H1 (cell line): ENCODE results near the gene SUPT20H. TPM values are rescaled to one million over a fixed set of nuclear protein-coding genes. Genes with fewer than 3 reads are reported as not detected.

Source experiments
- CTCF ChIA-PET: fragments of 300-600 bp; sonication (Branson Sonifier 250); formaldehyde crosslinking; loops from one replicate; lab custom pipeline; 2021; ENCODE audit not compliant: partially characterized antibody; lab: Charles Lee
- POLR2A ChIA-PET: fragments of 300-600 bp; sonication (Branson Sonifier 250); formaldehyde crosslinking; loops from one replicate; lab custom pipeline; 2021; ENCODE audit warnings: inconsistent platforms; ENCODE audit not compliant: partially characterized antibody; lab: Charles Lee
- DNase-seq, 2 experiments: peaks; one replicate each; pipeline versions ENCODE4 v3.0.0 to v3.0.0-alpha.2; 2010 to 2022; ENCODE audit warnings: low spot score in 2 of 2, low read depth in 1 of 2, mixed read lengths in 1 of 2
- FAIRE-seq: peaks from 2 replicates; lab custom pipeline; 2011; peaks lifted over from hg19 to GRCh38; lab: Jason Lieb, UNC
- H2AFZ ChIP-seq: 2 replicates; pipeline ENCODE4 v1.8.1; 2012; ENCODE audit warnings: low read length, inconsistent platforms
- H2AK5ac ChIP-seq: 2 replicates; pipeline ENCODE4 v1.6.1; 2013; ENCODE audit warnings: low read depth, low read length
- H2BK120ac ChIP-seq: replicated peaks from 2 replicates; pipeline ENCODE3; 2013; ENCODE audit warnings: low read depth, low read length, inconsistent platforms
- H2BK12ac ChIP-seq: 2 replicates; pipeline ENCODE4 v1.6.1; 2013; ENCODE audit warnings: low read depth, low read length
- H2BK15ac ChIP-seq: 2 replicates; pipeline ENCODE4 v1.6.1; 2013; ENCODE audit warnings: low read length
- H2BK20ac ChIP-seq: 2 replicates; pipeline ENCODE4 v1.6.1; 2013; ENCODE audit warnings: low read length
- H2BK5ac ChIP-seq: 2 replicates; pipeline ENCODE4 v1.6.1; 2013; ENCODE audit warnings: low read depth, low read length
- H3K14ac ChIP-seq: 2 replicates; pipeline ENCODE4 v1.6.1; 2013; ENCODE audit warnings: inconsistent platforms; ENCODE audit not compliant: insufficient read length
- H3K18ac ChIP-seq: 2 replicates; pipeline ENCODE4 v1.6.1; 2013; ENCODE audit warnings: low read length; ENCODE audit errors: extremely low read depth
- H3K23ac ChIP-seq: 2 replicates; pipeline ENCODE4 v1.6.1; 2013; ENCODE audit warnings: inconsistent platforms; ENCODE audit not compliant: insufficient read length
- H3K23me2 ChIP-seq: 2 replicates; pipeline ENCODE4 v1.6.1; 2013; ENCODE audit warnings: low read depth, low read length
- H3K27ac ChIP-seq: 2 replicates; pipeline ENCODE4 v1.6.1; 2011; ENCODE audit warnings: low read depth, low read length, inconsistent platforms
- H3K27me3 ChIP-seq, 4 experiments: replicated peaks in 1 of 4; 1 replicate in 1 of 4; 2 replicates in 3 of 4; pipeline versions ENCODE4 v1.6.1 to v1.8.1; 2011 to 2013; ENCODE audit warnings: low read length in 3 of 4, mild to moderate bottlenecking in 3 of 4, inconsistent platforms in 2 of 4, mixed read lengths in 2 of 4, moderate library complexity in 1 of 4; ENCODE audit not compliant: control insufficient read depth in 3 of 4, insufficient read depth in 3 of 4; ENCODE audit errors: extremely low read depth in 1 of 4
- H3K36me3 ChIP-seq, 4 experiments: 2 replicates each; pipeline versions ENCODE4 v1.6.1 to v1.8.1; 2011 to 2013; ENCODE audit warnings: mild to moderate bottlenecking in 4 of 4, low read length in 3 of 4, moderate library complexity in 2 of 4, control low read depth in 1 of 4, inconsistent platforms in 1 of 4; ENCODE audit not compliant: insufficient read depth in 4 of 4, control insufficient read depth in 2 of 4
- H3K4ac ChIP-seq: replicated peaks from 2 replicates; pipeline ENCODE3; 2013; ENCODE audit warnings: low read length, low read depth, mixed read lengths, inconsistent platforms; ENCODE audit not compliant: insufficient read length
- H3K4me1 ChIP-seq, 4 experiments: replicated peaks in 1 of 4; 1 replicate in 1 of 4; 2 replicates in 3 of 4; pipeline versions ENCODE4 v1.6.1 to v1.8.1; 2011 to 2013; ENCODE audit warnings: low read length in 3 of 4, inconsistent platforms in 2 of 4, mixed read lengths in 1 of 4; ENCODE audit not compliant: insufficient read depth in 4 of 4, control insufficient read depth in 3 of 4
- H3K4me2 ChIP-seq, 2 experiments: 2 replicates each; pipeline versions ENCODE4 v1.6.1 to v1.8.1; 2011 to 2013; ENCODE audit warnings: low read depth in 2 of 2, low read length in 2 of 2, control low read depth in 1 of 2, inconsistent platforms in 1 of 2, mild to moderate bottlenecking in 1 of 2; ENCODE audit not compliant: insufficient read depth in 1 of 2
- H3K4me3 ChIP-seq, 4 experiments: fragments of 200-600, 300-600 bp in 1 of 4; sonication (generic), shearing (Covaris generic), sonication (Bioruptor Twin) in 1 of 4; 2 replicates each; pipeline versions ENCODE4 v1.5.1 to v1.8.1; 2011 to 2016; ENCODE audit warnings: low read length in 4 of 4, low read depth in 3 of 4, control low read depth in 2 of 4, inconsistent platforms in 2 of 4, mild to moderate bottlenecking in 2 of 4, mixed read lengths in 1 of 4, moderate library complexity in 1 of 4; ENCODE audit not compliant: insufficient read depth in 2 of 4; ENCODE audit errors: extremely low read depth in 1 of 4
- H3K56ac ChIP-seq: replicated peaks from 2 replicates; pipeline ENCODE3; 2013; ENCODE audit warnings: low read depth, mild to moderate bottlenecking, mixed read lengths, low read length, inconsistent platforms; ENCODE audit not compliant: insufficient read length
- H3K79me1 ChIP-seq: 2 replicates; pipeline ENCODE4 v1.6.1; 2013; ENCODE audit warnings: low read depth, low read length, control low read depth
- H3K79me2 ChIP-seq, 2 experiments: 2 replicates each; pipeline versions ENCODE4 v1.6.1 to v1.8.1; 2012 to 2013; ENCODE audit warnings: low read length in 2 of 2, mild to moderate bottlenecking in 2 of 2, inconsistent platforms in 1 of 2; ENCODE audit not compliant: insufficient read depth in 2 of 2, control insufficient read depth in 1 of 2
- H3K9ac ChIP-seq, 4 experiments: replicated peaks in 1 of 4; 1 replicate in 1 of 4; 2 replicates in 3 of 4; pipeline versions ENCODE4 v1.6.1 to v1.8.1; 2011 to 2013; ENCODE audit warnings: low read depth in 3 of 4, low read length in 3 of 4, control low read depth in 2 of 4, mild to moderate bottlenecking in 2 of 4, moderate library complexity in 2 of 4, inconsistent platforms in 1 of 4; ENCODE audit errors: extremely low read depth in 1 of 4
- H3K9me3 ChIP-seq, 2 experiments: 2 replicates each; pipeline versions ENCODE4 v1.6.1 to v1.8.1; 2012 to 2013; ENCODE audit warnings: mild to moderate bottlenecking in 2 of 2, moderate library complexity in 2 of 2, control low read depth in 1 of 2, inconsistent platforms in 1 of 2, low read depth in 1 of 2, low read length in 1 of 2, mixed read lengths in 1 of 2; ENCODE audit not compliant: insufficient read depth in 2 of 2
- H4K20me1 ChIP-seq, 2 experiments: replicated peaks in 1 of 2; 2 replicates each; pipeline versions ENCODE3 to v1.8.1; 2011 to 2013; ENCODE audit warnings: inconsistent platforms in 2 of 2, low read length in 2 of 2, mild to moderate bottlenecking in 1 of 2; ENCODE audit not compliant: insufficient read depth in 2 of 2, control insufficient read depth in 1 of 2
- H4K5ac ChIP-seq: 2 replicates; pipeline ENCODE4 v1.6.1; 2013; ENCODE audit warnings: low read length, low read depth, mixed read lengths, inconsistent platforms; ENCODE audit not compliant: insufficient read length
- H4K8ac ChIP-seq: 2 replicates; pipeline ENCODE4 v1.8.0; 2013; ENCODE audit warnings: mild to moderate bottlenecking, moderate library complexity, low read length, inconsistent platforms; ENCODE audit not compliant: insufficient read depth; ENCODE audit errors: extremely low read depth
- H4K91ac ChIP-seq: replicated peaks from 2 replicates; pipeline ENCODE3; 2013; ENCODE audit warnings: low read length, mixed read lengths, inconsistent platforms; ENCODE audit not compliant: insufficient read length
- CHD2 ChIP-seq: IDR thresholded peaks from 2 replicates; pipeline ENCODE4 v1.6.1; 2012; ENCODE audit warnings: low read length, improper control_type of control experiment
- KDM4A ChIP-seq: IDR thresholded peaks from one replicate; pipeline ENCODE4 v1.7.1; 2012; ENCODE audit warnings: low read depth, mild to moderate bottlenecking, moderate library complexity, low read length, inconsistent platforms; ENCODE audit not compliant: severe bottlenecking
- NRF1 ChIP-seq: IDR thresholded peaks from 2 replicates; pipeline ENCODE4 v1.6.1; 2011; ENCODE audit warnings: mild to moderate bottlenecking, low read depth, low read length, improper control_type of control experiment
- POLR2A ChIP-seq, 2 experiments: IDR thresholded peaks; 1 replicate in 1 of 2; 2 replicates in 1 of 2; pipeline ENCODE4 v1.6.1; 2011; ENCODE audit warnings: low read depth in 2 of 2, low read length in 2 of 2, mild to moderate bottlenecking in 2 of 2; ENCODE audit errors: control extremely low read depth in 1 of 2
- SAP30 ChIP-seq: fragments of 300-600 bp; sonication (generic); IDR thresholded peaks from 2 replicates; pipeline ENCODE4 v1.7.1; 2012; ENCODE audit warnings: low read length, moderate library complexity, mild to moderate bottlenecking, inconsistent platforms; ENCODE audit not compliant: insufficient read depth, insufficient replicate concordance
- TAF7 ChIP-seq: optimal IDR thresholded peaks from 2 replicates; pipeline ENCODE3; 2011; ENCODE audit warnings: low read depth, mild to moderate bottlenecking, inconsistent platforms, low read length, moderate library complexity, borderline replicate concordance
- WGBS, 2 experiments: shearing (Covaris generic) in 1 of 2; methylation state at CpG; one replicate each; pipeline versions ENCODE4 v1.1.6 to v1.1.7; 2013 to 2015; ENCODE audit warnings: low lambda C conversion rate in 2 of 2, mixed read lengths in 2 of 2, inconsistent platforms in 1 of 2, low coverage in 1 of 2, missing lambda C conversion rate in 1 of 2; ENCODE audit not compliant: insufficient replicate concordance in 2 of 2, insufficient coverage in 1 of 2, insufficient read length in 1 of 2; ENCODE audit errors: extremely low coverage in 1 of 2, missing lambda C conversion rate in 1 of 2; 5-methylcytosine and 5-hydroxymethylcytosine counted together
- polyA plus RNA-seq, 7 experiments: library from polyadenylated mRNA; depleted of rRNA in 3 of 7; stranded (reverse) in 5 of 7; unstranded in 2 of 7; fragments of >200 nt in 5 of 7; fragments of 200-250 nt in 2 of 7; gene quantifications; 1 replicate in 5 of 7; 2 replicates in 1 of 7; 4 replicates in 1 of 7; pipeline versions ENCODE4 v1.2.1 to v1.2.3, GENCODE V29; 2011 to 2013; ENCODE audit warnings: missing spikeins in 2 of 7, mixed read lengths in 2 of 7
- total RNA-seq: library from RNA; stranded (reverse); fragmentation: NEBNext Ultra II Directional; extraction: Animal tissue kit (Norgen Biotek cat#: 25700); gene quantifications from 2 replicates; pipeline ENCODE4 v1.2.1, GENCODE V29; 2021

Gene SUPT20H
- total and polyA plus RNA-seq, 2 of the 8 experiments (the other 6 are each of a cell fraction or from before 2014, with no cell fraction given), result 69.2 to 75.1 TPM

DNA sequence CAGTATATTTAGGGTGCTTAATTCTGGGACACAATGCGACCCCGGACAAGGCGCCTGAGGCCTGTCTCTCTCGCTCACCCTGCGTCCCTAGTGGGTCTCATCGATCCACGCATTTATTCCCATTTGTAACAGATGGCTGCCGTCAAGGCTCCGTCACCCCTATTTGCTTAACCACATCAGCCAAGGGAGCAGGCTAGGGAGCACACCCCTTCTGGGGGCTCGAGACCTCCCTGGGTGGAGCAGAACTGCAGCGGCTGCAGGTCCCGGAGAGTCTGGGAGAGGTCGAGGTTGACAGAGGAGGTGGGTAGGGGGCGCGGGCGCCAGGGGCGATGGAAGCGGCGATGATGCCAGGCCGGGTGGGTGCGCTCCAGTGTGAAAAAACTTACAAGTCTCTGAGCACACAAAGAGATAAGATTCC is 60.9 kb downstream of the SUPT20H start:
- no peaks in the 10 kb centered on the region for H3K27me3 ChIP-seq
- peak overlapping the region; percentile 31 for H4K5ac ChIP-seq
- H3K18ac ChIP-seq, result no peak overlapping the region; the same call in 1 of the 2 replicates
- no peak overlapping the region for H2BK15ac ChIP-seq
- peak overlapping the region; percentile 23 for H3K56ac ChIP-seq
- H2BK12ac ChIP-seq, result no peak overlapping the region; the same call in 1 of the 2 replicates
- ChIA-PET CTCF (interaction anchor here (1.3 to 1.8 kb wide), 3 partner anchors 18 to 150 kb away, joined by 3 read pairs; no protein-coding TSS in a partner anchor), POLR2A (interaction anchor here (1.5 to 5.6 kb wide), 4 partner anchors 8 to 701 kb away, joined by 4 to 59 read pairs (median 9); partner anchors contain the start of gene CCDC169)
- H2BK120ac ChIP-seq, result no peak overlapping the region
- peak overlapping the region; percentile 71; the same call in 1 of the 2 replicates for H2BK5ac ChIP-seq
- peaks cover 0 to 29% (median 7%) of the 10 kb centered on the region in 4 experiments; a peak in 5 of 8 replicates for H3K36me3 ChIP-seq
- H3K4me3 ChIP-seq, result peak overlapping the region; percentile 66 to 98 (median 94)
- peaks cover 10% of the 10 kb centered on the region for H3K23me2 ChIP-seq
- TF ChIP-seq NRF1 (no peak), TAF7 (no peak), SAP30 (peak; percentile 76), KDM4A (no peak), POLR2A (IDR thresholded peaks at IDR 0.05; ENCODE audit: control extremely low read depth in 1 of 2, low read depth in 2 of 2, low read length in 2 of 2) (no peak), CHD2 (no peak)
- H3K9ac ChIP-seq, result peak overlapping the region; percentile 58 to 92 (median 80)
- DNase-seq, result peak in 1 of 2 experiments; percentile 66
- H3K4me1 ChIP-seq, result no peaks in the 10 kb centered on the region
- peaks cover 0 to 2% of the 10 kb centered on the region in 2 experiments for H4K20me1 ChIP-seq
- WGBS, 2 experiments, result 4% methylated on average over 21 of the region's 21 CpGs; no CpG with 5 or more reads in 1 of the 2 experiments
- no peak overlapping the region for H2BK20ac ChIP-seq
- peak overlapping the region; percentile 41; the same call in 1 of the 2 replicates for H4K8ac ChIP-seq
- H4K91ac ChIP-seq, result no peak overlapping the region
- peak overlapping the region; percentile 12; the same call in 1 of the 2 replicates for H2AFZ ChIP-seq
- H3K23ac ChIP-seq, result no peak overlapping the region
- no peak for FAIRE-seq
- H3K79me2 ChIP-seq, result peaks cover 4 to 56% of the 10 kb centered on the region in 2 experiments; a peak in 3 of 4 replicates
- peak overlapping the region; percentile 75; the same call in 1 of the 2 replicates for H3K27ac ChIP-seq
- H3K9me3 ChIP-seq, result no peaks in the 10 kb centered on the region
- H3K79me1 ChIP-seq, result peaks cover 3% of the 10 kb centered on the region; the same call in 1 of the 2 replicates
- H3K14ac ChIP-seq, result no peak overlapping the region
- H2AK5ac ChIP-seq, result 0 out of 2 replicates have a peak overlapping the region, but pooled peaks have one; percentile 26
- peak overlapping the region; percentile 1 for H3K4ac ChIP-seq
- H3K4me2 ChIP-seq, result peak overlapping the region; percentile 85 to 94
